ENCODE results near the gene HYDIN.

The HYDIN gene

DNA sequence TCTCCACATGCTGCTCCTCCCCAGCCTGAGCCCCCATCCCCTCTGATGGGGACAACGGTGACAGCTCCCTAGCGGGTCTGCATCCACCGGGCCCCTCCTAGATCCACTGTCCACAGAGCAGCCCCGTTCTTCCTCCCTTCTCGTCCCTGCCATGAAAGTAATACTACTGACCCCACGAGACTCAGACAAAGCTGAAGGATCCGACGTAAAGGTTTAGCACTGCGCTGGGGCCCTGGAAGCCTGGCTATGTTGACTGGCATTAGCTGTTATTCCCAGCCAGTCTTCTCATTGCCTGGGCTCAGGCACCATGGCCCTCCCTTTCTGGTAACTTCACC is 460.3 kb downstream of the HYDIN start:
- Mint-ChIP-seq H3K4me1 (ENCODE audit: low read depth) (no peaks in the 10 kb centered on the region), H3K4me3 (no peak overlapping the region), H3K27me3 (no peaks in the 10 kb centered on the region), H3K36me3 (peaks cover 2% of the 10 kb centered on the region), H3K9me3 (ENCODE audit: low read depth) (no peaks in the 10 kb centered on the region), H3K27ac (no peak overlapping the region)

DNA sequence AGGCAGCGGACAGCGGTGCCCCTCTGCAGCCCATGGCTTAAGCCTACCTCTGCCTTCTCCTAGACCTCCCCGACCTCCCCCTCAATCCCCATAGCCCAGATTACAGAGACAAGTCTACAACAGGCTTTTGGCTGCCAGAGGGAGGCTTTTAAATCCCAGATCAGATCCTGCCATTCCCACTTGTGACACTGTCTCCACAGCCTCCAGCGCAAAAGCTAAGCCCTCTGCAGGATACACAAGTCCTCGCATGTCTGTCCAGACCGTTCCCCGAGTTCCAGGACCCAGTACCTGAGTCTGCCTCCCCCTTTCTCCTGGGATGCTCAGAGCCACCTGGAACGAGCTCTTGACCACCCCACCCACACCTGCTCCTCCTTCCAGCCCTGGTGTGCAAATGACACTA is 460.8 kb downstream of the HYDIN start:
- H3K36me3 Mint-ChIP-seq, result peaks cover 2% of the 10 kb centered on the region
- H3K4me3 Mint-ChIP-seq, result no peak overlapping the region
- no peaks in the 10 kb centered on the region for H3K9me3 Mint-ChIP-seq (ENCODE audit: low read depth)
- no peaks in the 10 kb centered on the region for H3K27me3 Mint-ChIP-seq
- no peak overlapping the region for H3K27ac Mint-ChIP-seq
- H3K4me1 Mint-ChIP-seq (ENCODE audit: low read depth), result no peaks in the 10 kb centered on the region

DNA sequence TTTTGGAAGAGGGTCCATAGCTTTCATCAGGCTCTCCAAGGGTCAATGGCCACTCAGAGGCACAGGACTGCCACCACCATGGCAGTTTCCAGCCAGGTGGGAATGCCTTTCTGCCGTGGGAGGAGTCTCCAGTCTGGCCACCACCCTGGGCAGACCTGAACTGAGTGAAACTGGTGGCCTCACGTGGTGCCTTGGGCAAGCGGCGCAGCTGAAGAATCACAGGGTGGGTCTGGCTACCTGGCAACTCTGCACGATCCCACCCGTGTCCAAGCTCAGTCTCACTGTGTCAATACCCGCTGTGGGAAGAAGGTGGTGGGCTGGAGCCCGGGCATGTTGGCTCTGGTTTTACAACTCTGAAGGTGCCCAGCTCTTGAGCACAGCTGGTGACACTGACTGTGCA is 461.4 kb downstream of the HYDIN start:
- no peaks in the 10 kb centered on the region for H3K27me3 Mint-ChIP-seq
- no peaks in the 10 kb centered on the region for H3K9me3 Mint-ChIP-seq (ENCODE audit: low read depth)
- H3K27ac Mint-ChIP-seq, result no peak overlapping the region
- H3K4me3 Mint-ChIP-seq, result no peak overlapping the region
- H3K36me3 Mint-ChIP-seq, result peaks cover 3% of the 10 kb centered on the region
- no peaks in the 10 kb centered on the region for H3K4me1 Mint-ChIP-seq (ENCODE audit: low read depth)

DNA sequence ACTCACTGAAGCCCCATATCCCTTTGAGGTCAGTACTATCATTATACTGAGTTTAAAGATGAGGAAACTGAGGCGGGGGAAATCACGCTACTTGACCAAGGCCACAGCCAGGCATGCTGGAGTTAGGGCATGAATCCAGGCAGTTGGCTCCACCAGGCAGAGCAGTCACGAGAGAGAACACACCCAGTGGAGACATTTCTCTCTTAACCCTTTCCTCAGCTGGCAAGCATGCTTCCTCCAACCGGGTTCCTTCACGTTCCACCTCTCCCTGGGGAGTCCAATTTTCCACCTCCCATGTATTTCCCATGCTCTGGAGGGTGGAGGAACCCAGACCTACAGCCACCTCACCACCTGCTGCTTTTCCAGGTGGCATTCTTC is 462.3 kb downstream of the HYDIN start:
- H3K27me3 Mint-ChIP-seq, result no peaks in the 10 kb centered on the region
- H3K4me1 Mint-ChIP-seq (ENCODE audit: low read depth), result no peaks in the 10 kb centered on the region
- peaks cover 5% of the 10 kb centered on the region for H3K36me3 Mint-ChIP-seq
- no peaks in the 10 kb centered on the region for H3K9me3 Mint-ChIP-seq (ENCODE audit: low read depth)
- H3K4me3 Mint-ChIP-seq, result no peak overlapping the region
- no peak overlapping the region for H3K27ac Mint-ChIP-seq

DNA sequence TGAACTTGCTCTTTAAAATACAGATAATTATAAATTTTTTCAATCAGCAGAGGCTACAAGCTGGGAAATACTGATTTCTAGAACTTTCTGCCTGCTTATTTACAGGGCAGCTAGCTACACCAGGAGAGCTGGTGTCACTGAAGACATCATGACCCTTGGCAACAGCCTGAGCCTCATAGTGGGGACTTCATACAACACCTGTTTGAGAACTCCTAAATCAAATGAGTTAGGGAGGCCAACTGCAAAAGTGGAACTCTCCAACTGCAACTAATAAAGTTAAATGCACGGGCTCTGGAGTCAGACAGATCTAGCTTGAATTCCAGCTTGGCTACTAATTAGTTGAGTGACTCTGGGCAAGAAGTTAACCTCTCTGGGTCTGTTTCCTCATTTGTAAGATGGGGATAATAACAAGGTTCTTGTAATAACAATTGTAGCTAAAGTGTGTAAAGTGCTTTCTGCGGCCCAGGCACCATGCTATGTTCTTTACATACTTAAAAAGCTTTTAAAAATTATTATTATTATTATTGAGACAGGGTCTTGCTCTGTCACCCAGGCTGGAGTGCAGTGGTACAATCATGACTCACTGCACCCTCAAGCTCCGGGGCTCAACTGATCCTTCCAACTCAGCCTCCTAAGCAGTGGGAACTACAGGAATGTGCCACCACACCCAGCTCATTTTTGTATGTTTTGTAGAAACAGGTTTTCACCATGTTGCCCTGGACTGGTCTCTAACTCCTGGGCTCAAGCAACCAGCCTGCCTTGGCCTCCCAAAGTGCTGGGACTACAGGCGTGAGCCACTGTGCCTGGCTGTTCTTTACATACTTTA is 462.9 kb downstream of the HYDIN start:
- no peak overlapping the region for H3K27ac Mint-ChIP-seq
- peaks cover 5% of the 10 kb centered on the region for H3K36me3 Mint-ChIP-seq

DNA sequence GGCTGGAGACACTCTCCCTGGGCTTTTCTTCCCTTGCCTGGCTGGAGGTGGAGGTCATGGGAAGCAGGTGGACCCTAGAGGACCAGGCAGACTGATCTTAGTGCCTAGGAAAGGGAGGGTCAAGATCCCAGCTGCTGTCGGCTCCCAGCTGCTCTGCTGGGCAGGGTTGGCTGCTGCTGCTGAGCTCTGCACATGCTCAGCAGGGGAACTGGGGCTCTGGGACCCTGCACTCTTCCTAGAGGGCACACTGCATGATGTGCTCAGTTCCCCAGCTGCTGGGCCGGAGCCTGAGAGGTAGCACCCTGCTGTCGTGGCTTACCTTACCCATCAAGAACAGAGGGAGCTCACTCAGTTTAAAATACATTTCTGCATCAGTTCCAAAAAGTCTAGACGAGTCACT is 463.9 kb downstream of the HYDIN start:
- Mint-ChIP-seq H3K9me3 (ENCODE audit: low read depth) (no peaks in the 10 kb centered on the region), H3K27ac (no peak overlapping the region), H3K27me3 (no peaks in the 10 kb centered on the region), H3K4me1 (ENCODE audit: low read depth) (no peaks in the 10 kb centered on the region), H3K4me3 (no peak overlapping the region), H3K36me3 (peaks cover 5% of the 10 kb centered on the region)

More for the DNA sequence above, 462.9 kb downstream of the HYDIN start:
- Mint-ChIP-seq H3K4me1 (ENCODE audit: low read depth) (no peaks in the 10 kb centered on the region), H3K9me3 (ENCODE audit: low read depth) (no peaks in the 10 kb centered on the region), H3K27me3 (no peaks in the 10 kb centered on the region), H3K4me3 (no peak overlapping the region)

DNA sequence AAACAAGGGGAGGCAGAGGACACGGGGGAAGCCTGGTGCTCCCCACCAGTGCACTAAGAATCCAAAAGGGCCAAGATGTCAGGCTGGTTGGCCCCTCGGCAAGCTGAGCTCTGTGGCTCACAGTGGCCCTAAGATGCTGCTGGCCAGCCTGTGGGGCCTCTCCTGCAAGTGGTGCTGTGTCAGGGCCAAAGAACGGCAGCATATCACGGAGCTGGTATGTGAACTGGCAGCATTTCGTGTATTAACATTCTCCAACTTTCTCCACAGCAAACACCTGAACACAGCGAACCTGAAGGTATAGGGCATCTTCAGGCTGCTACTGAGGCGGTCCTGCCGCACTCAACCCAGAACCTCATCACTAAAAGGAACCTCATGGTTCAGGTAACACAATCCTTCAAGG is 464.3 kb downstream of the HYDIN start:
- H3K4me3 Mint-ChIP-seq, result no peak overlapping the region
- no peaks in the 10 kb centered on the region for H3K9me3 Mint-ChIP-seq (ENCODE audit: low read depth)

DNA sequence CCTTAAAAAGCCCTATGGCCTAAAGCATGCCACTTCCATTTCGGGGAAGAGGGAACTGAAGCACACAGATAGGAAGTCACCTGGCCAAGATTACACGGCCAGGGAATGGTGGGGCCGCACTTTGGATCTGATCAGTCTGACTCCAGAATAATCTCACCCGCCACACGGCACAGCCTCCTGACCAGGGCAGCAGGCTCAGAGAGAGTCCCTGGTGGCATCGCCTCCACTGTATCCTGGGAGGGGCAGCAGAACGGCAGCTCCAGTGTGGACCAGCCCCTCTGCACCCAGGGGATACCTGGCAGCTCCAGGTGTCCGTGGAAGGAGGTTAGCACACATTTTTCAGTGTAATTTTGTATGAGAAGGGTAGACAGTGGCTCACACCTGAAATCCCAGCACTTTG is 465.0 kb downstream of the HYDIN start:
- no peaks in the 10 kb centered on the region for H3K27me3 Mint-ChIP-seq
- H3K36me3 Mint-ChIP-seq, result peaks cover 5% of the 10 kb centered on the region
- H3K4me3 Mint-ChIP-seq, result no peak overlapping the region
- no peaks in the 10 kb centered on the region for H3K9me3 Mint-ChIP-seq (ENCODE audit: low read depth)
- peaks cover 3% of the 10 kb centered on the region for H3K4me1 Mint-ChIP-seq (ENCODE audit: low read depth)
- no peak overlapping the region for H3K27ac Mint-ChIP-seq

More for the DNA sequence above, 464.3 kb downstream of the HYDIN start:
- Mint-ChIP-seq H3K27me3 (no peaks in the 10 kb centered on the region), H3K27ac (no peak overlapping the region), H3K36me3 (peaks cover 5% of the 10 kb centered on the region), H3K4me1 (ENCODE audit: low read depth) (no peaks in the 10 kb centered on the region)

DNA sequence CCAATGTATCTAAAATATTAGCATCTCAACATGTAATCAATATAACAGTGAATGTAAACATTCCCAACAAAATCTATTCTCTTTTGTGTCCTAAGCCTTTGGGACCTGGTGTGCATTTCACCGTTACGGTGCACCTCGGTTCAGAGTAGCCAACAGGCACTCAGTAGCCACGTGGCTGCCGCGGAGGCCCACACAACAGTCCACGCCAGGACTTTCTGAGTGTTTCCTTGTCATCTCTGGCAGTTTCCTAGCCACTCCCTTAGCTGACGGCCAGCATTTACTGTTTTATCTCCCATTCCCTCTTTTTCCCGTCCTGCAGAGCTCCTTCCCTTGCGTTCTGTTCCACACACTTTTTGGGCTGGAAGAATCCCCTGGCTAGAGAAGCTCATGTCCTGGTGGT is 465.9 kb downstream of the HYDIN start:
- Mint-ChIP-seq H3K36me3 (peaks cover 4% of the 10 kb centered on the region), H3K4me1 (ENCODE audit: low read depth) (peaks cover 3% of the 10 kb centered on the region), H3K4me3 (no peak overlapping the region), H3K27me3 (no peaks in the 10 kb centered on the region), H3K27ac (no peak overlapping the region), H3K9me3 (ENCODE audit: low read depth) (no peaks in the 10 kb centered on the region)

DNA sequence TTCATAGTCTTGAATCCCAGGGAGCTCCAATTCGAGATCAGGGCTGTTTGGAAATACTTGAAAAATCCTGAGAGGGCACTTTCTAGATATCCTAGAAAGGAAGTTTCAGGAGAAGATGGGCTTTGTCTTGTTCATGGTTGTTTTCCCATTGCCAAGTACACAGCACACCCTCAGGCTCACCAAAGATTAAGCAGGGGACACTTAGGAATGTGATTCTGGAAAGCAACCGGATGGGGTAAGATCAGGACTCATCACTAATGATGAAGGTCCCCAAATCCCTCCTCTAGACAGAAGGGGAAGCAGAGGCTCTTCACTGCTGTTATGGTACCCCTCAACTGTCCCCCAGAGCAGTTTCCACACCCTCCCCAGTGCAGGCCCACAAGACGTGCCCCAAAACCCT is 470.3 kb downstream of the HYDIN start:
- Mint-ChIP-seq H3K27ac (no peak overlapping the region), H3K4me3 (no peak overlapping the region), H3K36me3 (peaks cover 8% of the 10 kb centered on the region), H3K27me3 (no peaks in the 10 kb centered on the region), H3K4me1 (ENCODE audit: low read depth) (peaks cover 5% of the 10 kb centered on the region), H3K9me3 (ENCODE audit: low read depth) (no peaks in the 10 kb centered on the region)

DNA sequence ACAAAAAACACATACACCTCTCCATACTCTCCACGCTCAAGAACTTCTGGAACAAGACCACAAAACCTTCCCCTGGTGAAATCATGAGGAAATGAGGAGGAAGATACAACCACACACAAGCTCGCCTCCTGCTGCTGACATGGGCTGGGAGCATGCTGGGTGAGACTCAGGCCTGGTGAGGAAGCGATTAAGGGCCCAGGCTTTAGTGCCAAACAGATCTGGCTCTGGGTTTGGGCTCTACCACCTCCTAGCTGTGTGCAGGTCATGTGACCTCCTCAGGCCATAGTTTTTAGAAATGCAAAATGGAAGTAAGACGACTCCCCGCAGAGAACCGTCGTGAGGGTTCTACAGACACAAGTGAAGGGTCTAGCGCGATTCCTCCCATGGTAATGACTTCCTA is 470.9 kb downstream of the HYDIN start:
- no peak overlapping the region for H3K4me3 Mint-ChIP-seq
- H3K27me3 Mint-ChIP-seq, result no peaks in the 10 kb centered on the region
- peaks cover 5% of the 10 kb centered on the region for H3K4me1 Mint-ChIP-seq (ENCODE audit: low read depth)
- no peaks in the 10 kb centered on the region for H3K9me3 Mint-ChIP-seq (ENCODE audit: low read depth)
- H3K36me3 Mint-ChIP-seq, result peaks cover 8% of the 10 kb centered on the region
- H3K27ac Mint-ChIP-seq, result no peak overlapping the region

DNA sequence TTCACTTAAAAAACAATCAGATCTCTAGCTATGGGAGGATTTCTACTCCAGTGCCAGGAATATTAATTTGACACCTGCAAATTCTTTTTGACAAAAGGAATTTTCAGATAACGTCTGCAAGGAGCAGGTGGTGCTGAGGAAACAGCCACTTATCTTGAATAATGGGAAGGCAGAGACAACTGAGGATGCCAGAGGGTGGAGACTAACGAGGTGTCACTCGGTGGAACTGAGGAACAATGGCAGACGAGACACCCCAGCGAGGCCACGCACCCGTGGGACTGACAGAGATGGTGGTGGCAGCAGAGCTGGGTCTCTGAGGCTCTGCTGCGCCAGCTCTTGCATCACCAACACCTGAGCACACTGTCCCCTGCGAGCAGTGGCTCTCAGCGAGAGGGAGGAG is 471.7 kb downstream of the HYDIN start:
- Mint-ChIP-seq H3K9me3 (ENCODE audit: low read depth) (no peaks in the 10 kb centered on the region), H3K27me3 (no peaks in the 10 kb centered on the region), H3K27ac (no peak overlapping the region), H3K36me3 (peaks cover 4% of the 10 kb centered on the region), H3K4me1 (ENCODE audit: low read depth) (peaks cover 5% of the 10 kb centered on the region), H3K4me3 (no peak overlapping the region)
